HEK293T (cell line): ENCODE data around the gene BZW2.

Experiments
- BHLHE40 ChIP-seq: fragments of 450-650 bp; IDR thresholded peaks from 2 replicates; pipeline ENCODE4 v1.6.1; 2016; ENCODE audit warnings: mild to moderate bottlenecking, moderate library complexity, borderline replicate concordance
- ELF4 ChIP-seq: fragments of 450-650 bp; IDR thresholded peaks from 2 replicates; pipeline ENCODE4 v1.6.1; 2017; ENCODE audit warnings: antibody characterized with exemption
- FOXA1 ChIP-seq: fragments of 450-650 bp; IDR thresholded peaks from 2 replicates; pipeline ENCODE4 v1.6.1; 2016; ENCODE audit warnings: mild to moderate bottlenecking
- NFRKB ChIP-seq: fragments of 450-650 bp; IDR thresholded peaks from 2 replicates; pipeline ENCODE4 v1.6.1; 2016; ENCODE audit warnings: mild to moderate bottlenecking, moderate library complexity
- SP1 ChIP-seq: fragments of 450-650 bp; IDR thresholded peaks from 2 replicates; pipeline ENCODE4 v1.6.1; 2017
- SUZ12 ChIP-seq: fragments of 450-650 bp; IDR thresholded peaks from 2 replicates; pipeline ENCODE4 v1.6.1; 2016; ENCODE audit warnings: mild to moderate bottlenecking

DNA sequence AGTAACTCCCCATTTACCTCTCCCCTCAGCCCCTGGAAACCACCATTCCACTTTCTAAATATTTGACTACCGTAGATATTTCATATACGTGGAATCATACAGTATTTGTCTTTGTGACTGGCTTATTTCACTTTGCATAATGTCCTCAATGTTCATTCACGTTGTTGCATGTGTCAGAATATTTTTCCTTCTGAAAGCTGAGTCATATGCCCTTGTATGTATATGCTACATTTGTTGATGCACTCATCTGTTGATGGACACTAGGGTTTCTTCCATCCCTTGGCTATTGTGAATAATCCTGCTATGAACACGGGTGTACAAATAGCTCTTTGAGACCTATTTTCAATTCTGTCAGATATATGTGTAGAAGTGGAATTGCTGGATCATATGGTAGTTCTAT, 81.8 kb downstream of the BZW2 start:
- no peak for TF ChIP-seq NFRKB
- TF ChIP-seq BHLHE40 = no peak
- no peak for TF ChIP-seq SUZ12
- TF ChIP-seq FOXA1 = no peak
- TF ChIP-seq SP1 = no peak
- TF ChIP-seq ELF4 = no peak
